K562 (cell line): Measurements from ENCODE around the gene MAP3K20. TPM values are rescaled to one million over a fixed set of nuclear protein-coding genes. Genes with fewer than 3 reads are reported as not detected.

Experiments used
- ATAC-seq: fragments of 200-7000 bp; cut with Tn5 transposase; 3 replicates; pipeline ENCODE4 v1.9.1; 2020; ENCODE audit warnings: moderate library complexity
- BruUV-seq: library from RNA; stranded (reverse); fragments of 400-500 nt; replicated peaks from 2 replicates; lab custom pipeline; 2021; lab: Mats Ljungman, UMichigan
- CTCF ChIA-PET: fragments of 300-600 bp; formaldehyde crosslinking; extraction: SDS; loops from one replicate; lab custom pipeline; 2021; ENCODE audit warnings: low intra/inter-chr PET ratio; lab: Yijun Ruan, JAX
- POLR2A ChIA-PET: fragments of 300-600, 350-650 bp; sonication (Branson Sonifier 250); formaldehyde crosslinking; extraction: SDS; loops from one replicate; lab custom pipeline; 2021; ENCODE audit warnings: antibody characterized with exemption, inconsistent platforms; lab: Yijun Ruan, JAX
- DNase-seq, 4 experiments: peaks; one replicate each; pipeline versions ENCODE4 v3.0.0 to v3.0.0-alpha.2; 2011 to 2018; ENCODE audit warnings: low spot score in 3 of 4, mixed read lengths in 3 of 4; ENCODE audit errors: extremely low read depth in 1 of 4
- FAIRE-seq: peaks from 2 replicates; lab custom pipeline; 2011; peaks lifted over from hg19 to GRCh38; lab: Jason Lieb, UNC
- H2AFZ ChIP-seq: 2 replicates; pipeline ENCODE4 v1.6.0; 2011; ENCODE audit warnings: low read depth, low read length, control low read depth, inconsistent platforms
- H3K27ac ChIP-seq: fragments of 200-600 bp; 3 replicates; pipeline ENCODE4 v1.8.0; 2011; ENCODE audit warnings: low read depth, mild to moderate bottlenecking, control low read depth, inconsistent platforms, low read length, moderate library complexity, mixed read lengths; ENCODE audit errors: extremely low read depth
- H3K27me3 ChIP-seq, 2 experiments: fragments of 300-600 bp in 1 of 2; 2 replicates in 1 of 2; 3 replicates in 1 of 2; pipeline versions ENCODE4 v1.6.0 to v1.8.0; 2011; ENCODE audit warnings: inconsistent platforms in 2 of 2, low read length in 2 of 2, mild to moderate bottlenecking in 1 of 2, mixed read lengths in 1 of 2, moderate library complexity in 1 of 2; ENCODE audit not compliant: control insufficient read depth in 2 of 2, insufficient read depth in 2 of 2
- H3K36me3 ChIP-seq: fragments of 300-600 bp; 3 replicates; pipeline ENCODE4 v1.8.0; 2011; ENCODE audit warnings: mild to moderate bottlenecking, low read length, inconsistent platforms; ENCODE audit not compliant: control insufficient read depth, insufficient read depth
- H3K4me1 ChIP-seq, 2 experiments: fragments of 200-600 bp in 1 of 2; replicated peaks in 1 of 2; 2 replicates in 1 of 2; 3 replicates in 1 of 2; pipeline versions ENCODE4 v1.5.1 to v1.8.0; 2011; ENCODE audit warnings: inconsistent platforms in 2 of 2, low read length in 2 of 2, mild to moderate bottlenecking in 1 of 2, mixed read lengths in 1 of 2, moderate library complexity in 1 of 2; ENCODE audit not compliant: control insufficient read depth in 2 of 2, insufficient read depth in 2 of 2
- H3K4me2 ChIP-seq: 2 replicates; pipeline ENCODE4 v1.6.1; 2011; ENCODE audit warnings: low read length, control low read depth, inconsistent platforms, mixed read lengths; ENCODE audit not compliant: insufficient read depth
- H3K4me3 ChIP-seq: fragments of 200-600 bp; sonication (generic), shearing (Covaris generic); 2 replicates; pipeline ENCODE4 v1.5.1; 2016; ENCODE audit warnings: control low read depth, inconsistent platforms
- H3K79me2 ChIP-seq: fragments of 200-600 bp; 3 replicates; pipeline ENCODE4 v1.8.0; 2011; ENCODE audit warnings: low read length, inconsistent platforms; ENCODE audit not compliant: control insufficient read depth, insufficient read depth
- H3K9ac ChIP-seq, 2 experiments: 2 replicates each; pipeline versions ENCODE4 v1.6.0 to v1.6.1; 2011; ENCODE audit warnings: low read depth in 2 of 2, low read length in 2 of 2, control low read depth in 1 of 2, inconsistent platforms in 1 of 2, mild to moderate bottlenecking in 1 of 2, mixed read lengths in 1 of 2; ENCODE audit not compliant: insufficient read depth in 1 of 2
- H3K9me1 ChIP-seq: one replicate; pipeline ENCODE4 v1.6.0; 2011; ENCODE audit warnings: inconsistent platforms, mild to moderate bottlenecking, low read length, moderate library complexity; ENCODE audit not compliant: control insufficient read depth, insufficient read depth
- H3K9me3 ChIP-seq: replicated peaks from 2 replicates; pipeline ENCODE4 v1.5.1; 2011; ENCODE audit warnings: low read depth, low read length, inconsistent platforms; ENCODE audit not compliant: control insufficient read depth, insufficient read depth
- H4K20me1 ChIP-seq: replicated peaks from 2 replicates; pipeline ENCODE4 v1.6.1; 2011; ENCODE audit warnings: low read length, inconsistent platforms, mixed read lengths; ENCODE audit not compliant: control insufficient read depth, insufficient read depth
- BCOR ChIP-seq: fragments of 450-650 bp; IDR thresholded peaks from 2 replicates; pipeline ENCODE4 v1.6.1; 2016
- CTBP1 ChIP-seq: fragments of 450-650 bp; IDR thresholded peaks from 2 replicates; pipeline ENCODE4 v1.6.1; 2016; ENCODE audit warnings: borderline replicate concordance
- FOXJ2 ChIP-seq: fragments of 200-800 bp; sonication (Bioruptor generic); IDR thresholded peaks from 2 replicates; pipeline ENCODE4 v1.6.1; 2016; ENCODE audit warnings: missing genetic modification characterization, missing compliant biosample characterization
- FOXK2 ChIP-seq, 2 experiments: fragments of 450-650 bp; IDR thresholded peaks in 1 of 2; conservative IDR thresholded peaks in 1 of 2; 2 replicates each; pipeline ENCODE4 v1.6.1; 2016; ENCODE audit warnings: low read depth in 2 of 2, mild to moderate bottlenecking in 1 of 2
- ID3 ChIP-seq, 2 experiments: fragments of 250-450 bp in 1 of 2; fragments of 450-650 bp in 1 of 2; sonication (Bioruptor Pico) in 1 of 2; IDR thresholded peaks; 2 replicates each; pipeline versions ENCODE4 v1.6.1 to v1.8.0; 2016 to 2021; ENCODE audit warnings: mild to moderate bottlenecking in 2 of 2, moderate library complexity in 2 of 2, missing compliant biosample characterization in 1 of 2, missing genetic modification characterization in 1 of 2
- MAFK ChIP-seq: IDR thresholded peaks from 2 replicates; pipeline ENCODE4 v1.6.1; 2011; ENCODE audit warnings: low read length, improper control_type of control experiment
- MXD1 ChIP-seq: fragments of 250-450 bp; sonication (Bioruptor Pico); IDR thresholded peaks from 2 replicates; pipeline ENCODE4 v1.8.0; 2021; ENCODE audit warnings: borderline replicate concordance, mild to moderate bottlenecking, moderate library complexity; ENCODE audit not compliant: poor library complexity, severe bottlenecking
- MYBL2 ChIP-seq, 2 experiments: fragments of 450-650 bp in 1 of 2; sonication (generic) in 1 of 2; formaldehyde crosslinking in 1 of 2; IDR thresholded peaks; 2 replicates each; pipeline versions ENCODE4 v1.6.1 to v1.8.1; 2017 to 2022; ENCODE audit warnings: borderline replicate concordance in 1 of 2, inconsistent platforms in 1 of 2, low read depth in 1 of 2, mild to moderate bottlenecking in 1 of 2, missing genetic modification reagents in 1 of 2, moderate library complexity in 1 of 2
- NBN ChIP-seq: fragments of 450-650 bp; IDR thresholded peaks from 2 replicates; pipeline ENCODE4 v1.6.1; 2016; ENCODE audit warnings: low read depth, mild to moderate bottlenecking
- NCOR1 ChIP-seq: fragments of 450-650 bp; IDR thresholded peaks from 2 replicates; pipeline ENCODE4 v1.6.1; 2016; ENCODE audit warnings: mild to moderate bottlenecking, moderate library complexity
- NR2C2 ChIP-seq, 2 experiments: fragments of 200-800 bp in 1 of 2; sonication (Bioruptor generic) in 1 of 2; sonication (generic) in 1 of 2; formaldehyde crosslinking in 1 of 2; IDR thresholded peaks; 2 replicates each; pipeline versions ENCODE4 v1.6.1 to v1.8.0; 2016 to 2022; ENCODE audit warnings: mild to moderate bottlenecking in 1 of 2, missing compliant biosample characterization in 1 of 2, missing genetic modification characterization in 1 of 2, missing genetic modification reagents in 1 of 2
- NR4A1 ChIP-seq, 2 experiments: fragments of 250-450 bp in 1 of 2; fragments of 450-650 bp in 1 of 2; sonication (Bioruptor Pico) in 1 of 2; IDR thresholded peaks; 2 replicates each; pipeline versions ENCODE4 v1.4.0 to v1.6.1; 2016 to 2020; ENCODE audit warnings: mild to moderate bottlenecking in 2 of 2, missing compliant biosample characterization in 1 of 2, missing genetic modification characterization in 1 of 2, moderate library complexity in 1 of 2
- RBFOX2 ChIP-seq: fragments of 200-400 bp; formaldehyde crosslinking; IDR thresholded peaks from 2 replicates; pipeline ENCODE4 v1.6.1; 2017; ENCODE audit warnings: low read depth, mild to moderate bottlenecking, low read length, moderate library complexity
- TBL1XR1 ChIP-seq, 2 experiments: IDR thresholded peaks; 2 replicates each; pipeline ENCODE4 v1.6.1; 2012; ENCODE audit warnings: improper control_type of control experiment in 2 of 2, low read length in 2 of 2, mild to moderate bottlenecking in 1 of 2
- TRIM24 ChIP-seq, 2 experiments: fragments of 450-650 bp; IDR thresholded peaks; 2 replicates each; pipeline ENCODE4 v1.6.1; 2016
- ZNF316 ChIP-seq: fragments of 450-650 bp; IDR thresholded peaks from 2 replicates; pipeline ENCODE4 v1.6.1; 2016
- ZNF395 ChIP-seq: fragments of 200-800 bp; sonication (Bioruptor generic); IDR thresholded peaks from 2 replicates; pipeline ENCODE4 v1.6.1; 2017; ENCODE audit warnings: missing genetic modification characterization, missing compliant biosample characterization
- WGBS: fragments of 100-300 bp; shearing (Covaris generic); methylation state at CpG from one replicate; pipeline ENCODE4 v1.1.6; 2016; ENCODE audit warnings: low coverage, mixed read lengths; ENCODE audit not compliant: insufficient coverage; ENCODE audit errors: missing lambda C conversion rate; 5-methylcytosine and 5-hydroxymethylcytosine counted together
- in situ Hi-C: fragments of 300-500 bp; cut with MboI; formaldehyde crosslinking; loops from 4 replicates; pipeline ENCODE4 v1.15.0; 2018; ENCODE audit warnings: inconsistent platforms, mixed read lengths
- intact Hi-C: fragments of 100-400 bp; cut with micrococcal nuclease; formaldehyde crosslinking; loops from 2 replicates; pipeline ENCODE4 v1.14.2; 2022
- polyA plus RNA-seq, 8 experiments: library from polyadenylated mRNA; depleted of rRNA in 4 of 8; stranded (reverse) in 5 of 8; unstranded in 3 of 8; fragments of >200 nt; fragmentation: Nextera tagmentation in 2 of 8; fragmentation: Illumina TruSeq in 1 of 8; extraction: Ambion mirVana in 2 of 8; extraction: Trizol in 1 of 8; gene quantifications; 2 replicates each; pipeline versions ENCODE4 v1.2.1 to v1.2.3, GENCODE V29; 2011 to 2014; ENCODE audit warnings: inconsistent platforms in 1 of 8, missing spikeins in 1 of 8
- total RNA-seq, 7 experiments: library from RNA; depleted of rRNA in 6 of 7; stranded (reverse); fragments of >200 nt in 6 of 7; fragmentation: Illumina TruSeq in 2 of 7; extraction: Trizol in 2 of 7; gene quantifications; 2 replicates each; pipeline versions ENCODE4 v1.2.1 to v1.2.3, GENCODE V29; 2011 to 2021; ENCODE audit warnings: low replicate concordance in 1 of 7

The MAP3K20 gene
- total and polyA plus RNA-seq, 9 of the 15 experiments (the other 6 are each of a cell fraction or from before 2014, with no cell fraction given), result 9.8 to 34.2 (median 27.3) TPM

- peaks cover 78% of the 10 kb centered on the region for H3K79me2 ChIP-seq
- no peaks in the 10 kb centered on the region for H3K27me3 ChIP-seq
- no peaks in the 10 kb centered on the region for H3K9me3 ChIP-seq
- peak overlapping the region; percentile 71 to 73; a peak in 3 of 4 replicates for H3K9ac ChIP-seq
- peak overlapping the region; percentile 87 for H3K4me2 ChIP-seq
- in situ Hi-C loops, result no loop called here
- intact Hi-C loops, result loop anchor here (1.0 to 2.0 kb wide), 2 partner anchors 119 to 264 kb away; partner anchors contain the start of gene CDCA7
- peak; percentile 83 for ATAC-seq
- no peak for FAIRE-seq
- DNase-seq, result peak; percentile 39 to 75 (median 57)
- H4K20me1 ChIP-seq, result no peaks in the 10 kb centered on the region
- peaks cover 45% of the 10 kb centered on the region for H3K36me3 ChIP-seq
- H3K27ac ChIP-seq, result peak overlapping the region; percentile 92
- 4% methylated on average over 10 of the region's 10 CpGs for WGBS
- no TSS peak for BruUV-seq
- H3K9me1 ChIP-seq, result no peaks in the 10 kb centered on the region
- H3K4me1 ChIP-seq, result peaks cover 10 to 32% of the 10 kb centered on the region in 2 experiments; a peak in 4 of 5 replicates
- ChIA-PET CTCF (interaction anchor here (1.0 kb wide), 1 partner anchor 119 kb away, joined by 8 read pairs; no protein-coding TSS in a partner anchor), POLR2A (interaction anchor here (0.6 to 4.9 kb wide), 14 partner anchors 8 to 313 kb away, joined by 3 to 51 read pairs (median 4); no protein-coding TSS in a partner anchor)
- peak overlapping the region; percentile 18 for H3K4me3 ChIP-seq
- peak overlapping the region; percentile 94 for H2AFZ ChIP-seq
- no peak for TF ChIP-seq NR2C2 (CRISPR knock-in tag; IDR thresholded peaks at IDR 0.05)
- TF ChIP-seq NR2C2 (tag; IDR thresholded peaks at IDR 0.05), result peak; percentile 70
- peak; percentile 86 for TF ChIP-seq ZNF395 (CRISPR knock-in tag)
- TF ChIP-seq ID3 (CRISPR knock-in tag; IDR thresholded peaks at IDR 0.05), result no peak
- peak; percentile 51; the same call in 1 of the 2 replicates for TF ChIP-seq ID3 (tag; IDR thresholded peaks at IDR 0.05)
- TF ChIP-seq NR4A1 (CRISPR knock-in tag; IDR thresholded peaks at IDR 0.05), result 0 out of 2 replicates have a peak, but pooled peaks have one; percentile 17
- no peak for TF ChIP-seq NR4A1 (tag; IDR thresholded peaks at IDR 0.05)
- TF ChIP-seq NBN, result no peak
- no peak for TF ChIP-seq MXD1 (CRISPR knock-in tag)
- TF ChIP-seq TRIM24 (IDR thresholded peaks at IDR 0.05), result 0 out of 4 replicates have a peak, but pooled peaks of 1 of the 2 experiments have one; percentile 19
- TF ChIP-seq NCOR1, result 0 out of 2 replicates have a peak, but pooled peaks have one; percentile 32
- 0 out of 2 replicates have a peak, but pooled peaks have one; percentile 16 for TF ChIP-seq RBFOX2
- TF ChIP-seq FOXJ2 (tag), result 0 out of 2 replicates have a peak, but pooled peaks have one; percentile 58
- peak in 1 of 2 experiments; percentile 40; a peak in 1 of 4 replicates for TF ChIP-seq TBL1XR1 (IDR thresholded peaks at IDR 0.05; ENCODE audit: low read length in 2 of 2)
- TF ChIP-seq FOXK2 (conservative IDR thresholded peaks at IDR 0.05 in 1 of 2, IDR thresholded peaks at IDR 0.05 in 1 of 2; ENCODE audit: low read depth in 2 of 2), result 0 out of 4 replicates have a peak, but pooled peaks of 1 of the 2 experiments have one; percentile 10
- TF ChIP-seq MYBL2 (IDR thresholded peaks at IDR 0.05; ENCODE audit: low read depth), result peak; percentile 62
- no peak for TF ChIP-seq MYBL2 (CRISPR knock-in tag; IDR thresholded peaks at IDR 0.05; ENCODE audit: borderline replicate concordance)
- TF ChIP-seq CTBP1, result no peak
- TF ChIP-seq BCOR, result 0 out of 2 replicates have a peak, but pooled peaks have one; percentile 7
- peak; percentile 99 for TF ChIP-seq MAFK
- peak; percentile 100 for TF ChIP-seq ZNF316
Measured at GRCh38 chr2:173090973-173091660, 15.5 kb downstream of the MAP3K20 start.
